Measurements from ENCODE around the gene METTL9.

Gene METTL9

DNA sequence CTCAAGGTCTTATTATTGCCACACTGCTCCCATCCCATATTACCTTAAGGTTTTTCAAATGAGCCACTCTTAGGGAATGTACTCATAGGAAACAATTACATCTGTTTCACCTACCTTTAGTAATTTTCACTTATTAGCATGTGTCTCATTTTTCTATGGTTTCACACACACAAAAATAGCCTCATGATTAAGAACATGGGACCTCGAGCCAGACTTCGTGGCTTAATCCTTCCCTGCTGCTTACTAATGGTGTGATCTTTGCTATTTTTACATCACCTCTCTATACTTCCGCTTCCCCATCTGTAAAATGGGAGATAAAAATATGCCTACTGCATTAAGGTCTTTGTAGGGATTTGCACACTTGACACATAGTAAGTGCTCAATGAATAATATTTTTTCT, 102.9 kb downstream of the METTL9 start:
- Histone ChIP-seq H3K9me3 (replicated peaks in 1 of 11) (peaks cover 0 to 13% (median 4%) of the 10 kb centered on the region in 11 experiments; a peak in 11 of 22 replicates), H3K4me1 (peaks cover 6 to 35% (median 13%) of the 10 kb centered on the region in 10 experiments; a peak in 17 of 20 replicates), H3K36me3 (no peaks in the 10 kb centered on the region), H3K27me3 (no peaks in the 10 kb centered on the region), H3K4me2 (peak overlapping the region in 2 of 11 experiments; percentile 10 to 70; a peak in 3 of 22 replicates), H3K27ac (no peak overlapping the region), H3K9ac (no peak overlapping the region), H4K20me1 (no peaks in the 10 kb centered on the region), H3K4me3 (no peak overlapping the region)
- no peak for TF ChIP-seq Cebpa-rat (IDR thresholded peaks at IDR 0.05)

DNA sequence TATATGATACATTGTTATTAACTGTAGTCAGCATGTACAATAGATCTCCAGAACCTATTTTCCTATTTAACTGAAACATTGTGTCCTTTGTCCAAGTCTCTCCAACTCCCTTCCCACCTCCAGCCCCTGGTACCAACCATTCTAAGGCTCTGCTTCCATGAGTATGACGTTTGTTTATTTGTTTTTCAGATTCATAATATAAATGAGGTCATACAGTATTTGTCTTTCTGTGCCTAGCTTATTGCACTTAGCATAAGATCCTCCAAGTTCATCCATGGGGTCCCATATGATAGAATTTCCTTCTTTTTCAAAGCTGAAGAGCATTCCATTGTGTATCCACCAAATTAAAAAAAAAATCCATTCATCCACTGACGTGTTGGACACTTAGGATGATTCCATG, 103.8 kb downstream of the METTL9 start:
- H3K9me3 ChIP-seq (replicated peaks in 1 of 11): peaks cover 0 to 13% (median 4%) of the 10 kb centered on the region in 11 experiments; a peak in 11 of 22 replicates
- no peak overlapping the region for H3K4me3 ChIP-seq
- no peak for TF ChIP-seq Cebpa-rat (IDR thresholded peaks at IDR 0.05)
- peak overlapping the region in 10 of 11 experiments; percentile 10 to 70 (median 57); a peak in 17 of 22 replicates for H3K4me2 ChIP-seq
- H3K4me1 ChIP-seq: peaks cover 6 to 33% (median 14%) of the 10 kb centered on the region in 10 experiments; a peak in 17 of 20 replicates
- no peak overlapping the region for H3K27ac ChIP-seq
- no peaks in the 10 kb centered on the region for H3K36me3 ChIP-seq
- H3K9ac ChIP-seq: no peak overlapping the region
- H4K20me1 ChIP-seq: no peaks in the 10 kb centered on the region
- no peaks in the 10 kb centered on the region for H3K27me3 ChIP-seq

DNA sequence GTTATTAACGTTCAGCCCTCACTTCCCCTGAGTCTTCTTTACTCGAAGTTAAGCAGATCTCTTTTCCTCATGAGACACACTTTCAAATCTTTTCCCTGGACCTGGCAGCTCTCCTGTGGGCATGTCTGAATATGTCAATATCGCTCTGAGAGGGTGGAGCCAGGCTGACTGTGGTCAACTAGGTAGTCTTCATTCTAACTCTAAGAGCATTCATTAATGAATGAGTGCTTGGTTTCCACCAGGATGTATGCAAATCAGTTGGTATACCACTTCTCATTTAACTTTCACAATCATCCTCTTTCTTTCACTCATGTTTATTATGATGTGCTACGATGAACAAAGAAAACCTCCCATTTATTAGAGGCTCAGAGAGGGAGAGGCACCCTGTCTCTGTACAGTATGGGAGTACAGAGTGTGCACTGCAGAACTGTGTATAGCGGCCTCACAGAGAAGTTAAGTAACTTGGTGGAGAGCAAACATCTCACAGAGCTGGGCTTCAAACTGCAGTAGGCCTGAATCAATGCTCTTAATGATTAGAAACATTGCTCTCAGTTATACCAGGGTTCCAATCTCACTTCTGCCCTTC, 104.3 kb downstream of the METTL9 start:
- TF ChIP-seq Cebpa-rat (IDR thresholded peaks at IDR 0.05): no peak

DNA sequence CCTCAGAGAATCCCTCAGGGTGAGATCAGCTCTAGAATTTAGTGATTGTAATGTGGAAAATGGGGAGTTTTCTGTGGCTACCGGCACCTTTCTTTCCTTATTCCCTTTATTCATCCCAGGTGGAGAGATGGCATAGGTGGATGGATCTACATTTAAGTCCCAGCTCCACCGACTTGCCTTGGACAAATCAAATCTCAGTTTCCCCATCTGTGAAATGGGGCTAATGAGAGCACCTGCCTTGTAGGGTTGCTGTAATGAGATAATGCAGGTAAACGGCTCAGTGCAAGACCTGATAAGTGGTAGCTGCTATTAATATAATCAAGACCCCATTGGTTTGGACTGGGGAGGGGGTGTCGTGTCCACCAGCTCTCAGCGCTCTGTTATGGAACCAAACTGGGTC, 104.9 kb downstream of the METTL9 start:
- H3K4me1 ChIP-seq: peaks cover 6 to 33% (median 15%) of the 10 kb centered on the region in 10 experiments; a peak in 17 of 20 replicates
- H3K9me3 ChIP-seq (replicated peaks in 1 of 11): peaks cover 0 to 13% (median 4%) of the 10 kb centered on the region in 11 experiments; a peak in 11 of 22 replicates
- no peaks in the 10 kb centered on the region for H3K36me3 ChIP-seq
- H3K4me3 ChIP-seq: no peak overlapping the region
- TF ChIP-seq Cebpa-rat (IDR thresholded peaks at IDR 0.05): no peak
- no peaks in the 10 kb centered on the region for H4K20me1 ChIP-seq
- H3K9ac ChIP-seq: 0 out of 22 replicates have a peak overlapping the region, but pooled peaks of 1 of the 11 experiments have one; percentile 1
- H3K27ac ChIP-seq: peak overlapping the region in 5 of 11 experiments; percentile 8 to 35 (median 28); a peak in 6 of 22 replicates
- H3K27me3 ChIP-seq: no peaks in the 10 kb centered on the region
- H3K4me2 ChIP-seq: peak overlapping the region in 10 of 11 experiments; percentile 11 to 70 (median 57); a peak in 16 of 22 replicates

More for the DNA sequence above, 104.3 kb downstream of the METTL9 start:
- H3K4me2 ChIP-seq: peak overlapping the region; percentile 10 to 70 (median 53); a peak in 20 of 22 replicates
- peaks cover 6 to 33% (median 15%) of the 10 kb centered on the region in 10 experiments; a peak in 17 of 20 replicates for H3K4me1 ChIP-seq
- H3K9ac ChIP-seq: 0 out of 22 replicates have a peak overlapping the region, but pooled peaks of 1 of the 11 experiments have one; percentile 1
- H3K9me3 ChIP-seq (replicated peaks in 1 of 11): peaks cover 0 to 13% (median 4%) of the 10 kb centered on the region in 11 experiments; a peak in 11 of 22 replicates
- H3K4me3 ChIP-seq: no peak overlapping the region
- H3K36me3 ChIP-seq: no peaks in the 10 kb centered on the region
- peak overlapping the region in 5 of 11 experiments; percentile 8 to 35 (median 28); a peak in 6 of 22 replicates for H3K27ac ChIP-seq
- no peaks in the 10 kb centered on the region for H3K27me3 ChIP-seq
- no peaks in the 10 kb centered on the region for H4K20me1 ChIP-seq

DNA sequence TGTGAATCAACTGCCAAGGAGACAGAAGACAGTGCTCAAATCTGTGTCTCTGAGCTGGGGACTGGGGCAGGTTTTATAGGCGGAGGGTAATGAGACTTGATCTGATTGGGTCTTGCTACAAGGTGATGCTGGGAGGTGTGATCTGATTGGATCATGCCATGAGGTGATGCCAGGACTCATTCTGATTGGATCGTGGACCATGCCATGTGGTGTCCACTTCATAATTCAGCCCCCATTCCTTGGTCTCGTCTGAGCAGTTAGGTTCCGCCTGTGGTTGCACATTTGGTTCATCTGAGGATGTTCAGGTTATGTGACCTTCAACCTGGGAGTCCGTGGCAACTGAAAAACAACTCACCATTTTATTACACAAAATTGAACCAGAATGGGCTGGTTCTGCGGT, 105.4 kb downstream of the METTL9 start:
- Histone ChIP-seq H3K9ac (no peak overlapping the region), H3K4me1 (peaks cover 6 to 35% (median 15%) of the 10 kb centered on the region in 10 experiments; a peak in 17 of 20 replicates), H4K20me1 (no peaks in the 10 kb centered on the region), H3K27ac (no peak overlapping the region), H3K9me3 (replicated peaks in 1 of 11) (peaks cover 0 to 13% (median 4%) of the 10 kb centered on the region in 11 experiments; a peak in 11 of 22 replicates), H3K4me2 (peak overlapping the region in 1 of 11 experiments; percentile 70; a peak in 1 of 22 replicates), H3K4me3 (no peak overlapping the region), H3K27me3 (no peaks in the 10 kb centered on the region), H3K36me3 (no peaks in the 10 kb centered on the region)
- TF ChIP-seq Cebpa-rat (IDR thresholded peaks at IDR 0.05): no peak
